DND-41 (cell line): ENCODE measurements around the gene NOL9.

Experiments used
- ATAC-seq: fragments of 200-7000 bp; cut with Tn5 transposase; 3 replicates; pipeline ENCODE4 v1.9.1; 2021; ENCODE audit warnings: low read depth; ENCODE audit not compliant: insufficient read depth
- DNase-seq: peaks from one replicate; pipeline ENCODE4 v3.0.0-alpha.2; 2020
- H2AFZ ChIP-seq: 2 replicates; pipeline ENCODE4 v1.6.0; 2012; ENCODE audit warnings: low read depth, low read length
- H3K27ac ChIP-seq: 2 replicates; pipeline ENCODE4 v1.5.1; 2012; ENCODE audit warnings: low read length, inconsistent platforms
- H3K27me3 ChIP-seq: fragments of 200-600 bp; sonication (generic); 2 replicates; pipeline ENCODE4 v1.6.0; 2012; ENCODE audit warnings: low read length, mild to moderate bottlenecking, inconsistent platforms; ENCODE audit not compliant: insufficient read depth, poor library complexity
- H3K36me3 ChIP-seq: 2 replicates; pipeline ENCODE4 v1.5.1; 2012; ENCODE audit warnings: low read length, inconsistent platforms; ENCODE audit not compliant: insufficient read depth
- H3K4me1 ChIP-seq: 2 replicates; pipeline ENCODE4 v1.5.1; 2012; ENCODE audit warnings: mild to moderate bottlenecking, low read length; ENCODE audit not compliant: insufficient read depth
- H3K4me2 ChIP-seq: 2 replicates; pipeline ENCODE4 v1.6.0; 2012; ENCODE audit warnings: mild to moderate bottlenecking, moderate library complexity, low read length, inconsistent platforms; ENCODE audit not compliant: insufficient read depth
- H3K4me3 ChIP-seq, 2 experiments: fragments of 200-600 bp in 1 of 2; shearing (Covaris generic) in 1 of 2; 2 replicates each; pipeline ENCODE4 v1.5.1; 2012 to 2016; ENCODE audit warnings: inconsistent platforms in 2 of 2, low read length in 2 of 2, mild to moderate bottlenecking in 2 of 2, low read depth in 1 of 2, moderate library complexity in 1 of 2
- H3K79me2 ChIP-seq: 2 replicates; pipeline ENCODE4 v1.6.0; 2012; ENCODE audit warnings: low read length, inconsistent platforms; ENCODE audit not compliant: insufficient read depth
- H3K9ac ChIP-seq: 2 replicates; pipeline ENCODE4 v1.6.0; 2012; ENCODE audit warnings: low read depth, mild to moderate bottlenecking, inconsistent platforms, low read length, moderate library complexity
- H3K9me3 ChIP-seq: 2 replicates; pipeline ENCODE4 v1.5.1; 2012; ENCODE audit warnings: low read length, moderate library complexity, mild to moderate bottlenecking, inconsistent platforms; ENCODE audit not compliant: insufficient read depth, severe bottlenecking
- H4K20me1 ChIP-seq: 2 replicates; pipeline ENCODE4 v1.6.0; 2012; ENCODE audit warnings: low read length; ENCODE audit not compliant: insufficient read depth
- CTCF ChIP-seq: IDR thresholded peaks from 2 replicates; pipeline ENCODE4 v1.5.1; 2012; ENCODE audit warnings: borderline replicate concordance, low read length, moderate library complexity, mild to moderate bottlenecking; ENCODE audit not compliant: poor library complexity, severe bottlenecking; ENCODE audit errors: extremely low read depth
- EZH2 ChIP-seq: IDR thresholded peaks from 3 replicates; pipeline ENCODE4 v1.6.1; 2012; ENCODE audit warnings: borderline replicate concordance, low read depth, mild to moderate bottlenecking, moderate library complexity, low read length, inconsistent platforms; ENCODE audit not compliant: severe bottlenecking

NOL9 gene

GRCh38 chr1:6596351-6596750 is 42.0 kb upstream of the NOL9 start:
- H3K79me2 ChIP-seq = peaks cover 59% of the 10 kb centered on the region
- peaks cover 81% of the 10 kb centered on the region for H3K36me3 ChIP-seq
- peaks cover 41% of the 10 kb centered on the region for H3K4me1 ChIP-seq
- H3K9ac ChIP-seq = no peak overlapping the region
- ATAC-seq (no peak), DNase-seq (no peak)
- no peak overlapping the region for H3K27ac ChIP-seq
- no peaks in the 10 kb centered on the region for H3K27me3 ChIP-seq
- no peak overlapping the region for H2AFZ ChIP-seq
- H3K4me3 ChIP-seq = no peak overlapping the region
- no peak overlapping the region for H3K4me2 ChIP-seq
- no peaks in the 10 kb centered on the region for H3K9me3 ChIP-seq
- H4K20me1 ChIP-seq = peaks cover 81% of the 10 kb centered on the region
- TF ChIP-seq CTCF = no peak
- TF ChIP-seq EZH2 = no peak

- ATAC-seq (no peak), DNase-seq (no peak)
- Histone ChIP-seq H3K4me1 (peaks cover 29% of the 10 kb centered on the region), H3K4me3 (no peak overlapping the region), H4K20me1 (peaks cover 81% of the 10 kb centered on the region), H3K4me2 (no peak overlapping the region), H3K79me2 (peaks cover 48% of the 10 kb centered on the region), H3K9ac (no peak overlapping the region), H3K9me3 (no peaks in the 10 kb centered on the region), H3K27ac (no peak overlapping the region), H3K36me3 (peaks cover 93% of the 10 kb centered on the region), H3K27me3 (no peaks in the 10 kb centered on the region), H2AFZ (no peak overlapping the region)
- TF ChIP-seq CTCF (no peak), EZH2 (no peak)
Measured at GRCh38 chr1:6594977-6595740, 40.8 kb upstream of the NOL9 start.

- Histone ChIP-seq H3K27ac (no peak overlapping the region), H3K79me2 (peaks cover 36% of the 10 kb centered on the region), H3K4me1 (peaks cover 16% of the 10 kb centered on the region), H3K27me3 (no peaks in the 10 kb centered on the region), H3K4me2 (no peak overlapping the region), H3K9ac (no peak overlapping the region), H4K20me1 (peaks cover 82% of the 10 kb centered on the region), H3K36me3 (peaks cover 98% of the 10 kb centered on the region), H3K9me3 (no peaks in the 10 kb centered on the region), H3K4me3 (no peak overlapping the region), H2AFZ (no peak overlapping the region)
- DNase-seq (no peak), ATAC-seq (no peak)
- no peak for TF ChIP-seq CTCF
- no peak for TF ChIP-seq EZH2
Measured at GRCh38 chr1:6593810-6594209, 39.5 kb upstream of the NOL9 start.
